HepG2 (cell line): ENCODE data around the gene ALG9. TPM values are rescaled to one million over a fixed set of nuclear protein-coding genes. Genes with fewer than 3 reads are reported as not detected.

Experiments
- BCLAF1 ChIP-seq: fragments of 450-650 bp; IDR thresholded peaks from 2 replicates; pipeline ENCODE4 v1.6.1; 2017; ENCODE audit warnings: mild to moderate bottlenecking
- ETV6 ChIP-seq: sonication (generic); formaldehyde crosslinking; conservative IDR thresholded peaks from 2 replicates; pipeline ENCODE4 v1.4.0; 2020; ENCODE audit warnings: missing genetic modification reagents
- FOXM1 ChIP-seq: sonication (generic); formaldehyde crosslinking; IDR thresholded peaks from 2 replicates; pipeline ENCODE4 v1.5.0; 2020; ENCODE audit warnings: missing genetic modification reagents
- HIC2 ChIP-seq: sonication (generic); formaldehyde crosslinking; IDR thresholded peaks from 2 replicates; pipeline ENCODE4 v1.9.0; 2022; ENCODE audit warnings: low read depth, missing genetic modification reagents
- HOXA5 ChIP-seq: sonication (generic); formaldehyde crosslinking; IDR thresholded peaks from 2 replicates; pipeline ENCODE4 v1.4.0; 2020; ENCODE audit warnings: missing genetic modification reagents
- NR2F1 ChIP-seq, 2 experiments: fragments of 450-650 bp in 1 of 2; formaldehyde crosslinking in 1 of 2; IDR thresholded peaks; 2 replicates each; pipeline versions ENCODE4 v1.5.0 to v1.6.1; 2016 to 2020; ENCODE audit warnings: mild to moderate bottlenecking in 1 of 2, missing compliant biosample characterization in 1 of 2, missing genetic modification reagents in 1 of 2, moderate library complexity in 1 of 2
- POLR2G ChIP-seq: fragments of 200-400 bp; formaldehyde crosslinking; IDR thresholded peaks from 2 replicates; pipeline ENCODE4 v1.6.1; 2018; ENCODE audit warnings: mild to moderate bottlenecking, low read depth, low read length, moderate library complexity
- PRDM10 ChIP-seq: sonication (generic); formaldehyde crosslinking; IDR thresholded peaks from 2 replicates; pipeline ENCODE4 v1.4.0; 2020; ENCODE audit warnings: low read depth, missing genetic modification reagents
- SAFB2 ChIP-seq: sonication (generic); formaldehyde crosslinking; IDR thresholded peaks from 2 replicates; pipeline ENCODE4 v1.5.1; 2020; ENCODE audit warnings: missing genetic modification reagents, low read depth, mild to moderate bottlenecking, borderline replicate concordance
- SMARCC2 ChIP-seq: fragments of 450-650 bp; IDR thresholded peaks from 2 replicates; pipeline ENCODE4 v1.6.1; 2017; ENCODE audit warnings: antibody characterized with exemption, mild to moderate bottlenecking
- SP140L ChIP-seq: sonication (generic); formaldehyde crosslinking; IDR thresholded peaks from 2 replicates; pipeline ENCODE4 v1.4.0; 2020; ENCODE audit warnings: missing genetic modification reagents, borderline replicate concordance
- ZNF124 ChIP-seq: sonication (generic); formaldehyde crosslinking; IDR thresholded peaks from 2 replicates; pipeline ENCODE4 v1.4.0; 2020; ENCODE audit warnings: missing genetic modification reagents
- ZNF24 ChIP-seq: fragments of 450-650 bp; IDR thresholded peaks from 2 replicates; pipeline ENCODE4 v1.6.1; 2017; ENCODE audit warnings: antibody characterized with exemption, mild to moderate bottlenecking
- ZNF598 ChIP-seq: sonication (generic); formaldehyde crosslinking; IDR thresholded peaks from 2 replicates; pipeline ENCODE4 v1.5.1; 2020; ENCODE audit warnings: mild to moderate bottlenecking, missing genetic modification reagents, borderline replicate concordance
- ZNF775 ChIP-seq: sonication (generic); formaldehyde crosslinking; IDR thresholded peaks from 2 replicates; pipeline ENCODE4 v1.4.0; 2020; ENCODE audit warnings: missing genetic modification reagents, mild to moderate bottlenecking, moderate library complexity, borderline replicate concordance
- ZNF841 ChIP-seq: sonication (generic); formaldehyde crosslinking; IDR thresholded peaks from 2 replicates; pipeline ENCODE4 v1.8.1; 2023; ENCODE audit warnings: missing genetic modification reagents, borderline replicate concordance
- ZNF850 ChIP-seq: sonication (generic); formaldehyde crosslinking; conservative IDR thresholded peaks from 2 replicates; pipeline ENCODE4 v1.9.0; 2021; ENCODE audit warnings: mild to moderate bottlenecking, missing genetic modification reagents
- polyA plus RNA-seq, 8 experiments: library from polyadenylated mRNA; depleted of rRNA in 3 of 8; stranded (reverse) in 7 of 8; unstranded in 1 of 8; fragments of >200 nt; fragmentation: Illumina TruSeq in 4 of 8; extraction: Trizol in 4 of 8; gene quantifications; 2 replicates each; pipeline versions ENCODE4 v1.2.1 to v1.2.3, GENCODE V29; 2011 to 2016; ENCODE audit warnings: low read depth in 4 of 8, missing spikeins in 1 of 8, mixed read lengths in 1 of 8; ENCODE audit not compliant: insufficient read depth in 1 of 8
- total RNA-seq, 5 experiments: library from RNA; depleted of rRNA; stranded (reverse); fragments of >200 nt; fragmentation: Illumina TruSeq; extraction: Trizol; gene quantifications; 2 replicates each; pipeline ENCODE4 v1.2.3, GENCODE V29; 2016; ENCODE audit warnings: low read depth in 1 of 5

Gene ALG9
- total and polyA plus RNA-seq, 2 of the 13 experiments (the other 11 are each of a cell fraction or from before 2014, with no cell fraction given), result 39.4 to 40.6 TPM

GRCh38 chr11:111870886-111871692 lies at the start of gene ALG9 (continued):
- TF ChIP-seq BCLAF1 (no peak), HOXA5 (CRISPR knock-in tag) (peak; percentile 34; the same call in 1 of the 2 replicates), HIC2 (CRISPR knock-in tag) (no peak), NR2F1 (CRISPR knock-in tag; IDR thresholded peaks at IDR 0.05) (no peak), SMARCC2 (no peak), ZNF850 (no peak; the same call in 1 of the 2 replicates), FOXM1 (no peak), ZNF124 (CRISPR knock-in tag) (peak; percentile 46; the same call in 1 of the 2 replicates), ETV6 (CRISPR knock-in tag) (peak; percentile 25; the same call in 1 of the 2 replicates), SP140L (CRISPR knock-in tag) (no peak), ZNF24 (no peak), ZNF775 (CRISPR knock-in tag) (no peak; the same call in 1 of the 2 replicates), ZNF598 (no peak), SAFB2 (CRISPR knock-in tag) (peak; percentile 84; the same call in 1 of the 2 replicates), PRDM10 (no peak), ZNF841 (CRISPR knock-in tag) (no peak), POLR2G (peak; percentile 85)
